ENCODE results near the gene GRIK1.

GRIK1 gene

DNA sequence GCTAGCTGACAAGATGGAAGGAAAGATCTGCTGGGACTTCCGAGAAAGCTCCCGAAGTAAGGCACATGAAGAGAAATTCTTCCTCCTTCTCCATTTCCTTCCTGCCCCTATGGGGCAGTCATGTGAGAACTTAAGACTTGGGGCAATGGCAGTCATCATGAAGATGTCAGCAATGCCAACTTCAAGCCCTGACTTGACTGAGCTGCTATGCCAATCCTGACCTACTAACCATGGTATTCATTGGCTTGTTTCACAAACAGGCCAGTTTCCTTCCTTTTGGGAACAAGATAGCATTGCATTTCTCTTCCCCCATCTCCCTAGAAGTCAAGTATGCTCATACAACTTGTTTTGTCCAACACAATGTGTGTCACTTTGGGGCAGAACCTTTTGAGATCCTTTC is 25.5 kb downstream of the GRIK1 start:
- H3K36me3 ChIP-seq, result no peaks in the 10 kb centered on the region
- H3K4me1 ChIP-seq (ENCODE audit: control insufficient read depth in 1 of 2, insufficient read depth in 1 of 2, low read depth in 1 of 2, low read length in 1 of 2), result no peaks in the 10 kb centered on the region
- no peak overlapping the region for H3K4me3 ChIP-seq (ENCODE audit: low read depth in 1 of 2, low read length in 1 of 2)
- no peaks in the 10 kb centered on the region for H3K9me3 ChIP-seq
- H3K27ac ChIP-seq, result no peak overlapping the region
- no peaks in the 10 kb centered on the region for H3K27me3 ChIP-seq
- no peak for TF ChIP-seq CTCF (IDR thresholded peaks at IDR 0.05)

GRCh38 chr21:29909571-29909970 is 30.2 kb downstream of the GRIK1 start:
- no peak overlapping the region for H3K4me3 ChIP-seq (ENCODE audit: low read depth in 1 of 2, low read length in 1 of 2)
- H3K36me3 ChIP-seq, result no peaks in the 10 kb centered on the region
- H3K9me3 ChIP-seq, result no peaks in the 10 kb centered on the region
- no peaks in the 10 kb centered on the region for H3K27me3 ChIP-seq
- no peak overlapping the region for H3K27ac ChIP-seq
- no peaks in the 10 kb centered on the region for H3K4me1 ChIP-seq (ENCODE audit: control insufficient read depth in 1 of 2, insufficient read depth in 1 of 2, low read depth in 1 of 2, low read length in 1 of 2)
- TF ChIP-seq CTCF (IDR thresholded peaks at IDR 0.05), result no peak

DNA sequence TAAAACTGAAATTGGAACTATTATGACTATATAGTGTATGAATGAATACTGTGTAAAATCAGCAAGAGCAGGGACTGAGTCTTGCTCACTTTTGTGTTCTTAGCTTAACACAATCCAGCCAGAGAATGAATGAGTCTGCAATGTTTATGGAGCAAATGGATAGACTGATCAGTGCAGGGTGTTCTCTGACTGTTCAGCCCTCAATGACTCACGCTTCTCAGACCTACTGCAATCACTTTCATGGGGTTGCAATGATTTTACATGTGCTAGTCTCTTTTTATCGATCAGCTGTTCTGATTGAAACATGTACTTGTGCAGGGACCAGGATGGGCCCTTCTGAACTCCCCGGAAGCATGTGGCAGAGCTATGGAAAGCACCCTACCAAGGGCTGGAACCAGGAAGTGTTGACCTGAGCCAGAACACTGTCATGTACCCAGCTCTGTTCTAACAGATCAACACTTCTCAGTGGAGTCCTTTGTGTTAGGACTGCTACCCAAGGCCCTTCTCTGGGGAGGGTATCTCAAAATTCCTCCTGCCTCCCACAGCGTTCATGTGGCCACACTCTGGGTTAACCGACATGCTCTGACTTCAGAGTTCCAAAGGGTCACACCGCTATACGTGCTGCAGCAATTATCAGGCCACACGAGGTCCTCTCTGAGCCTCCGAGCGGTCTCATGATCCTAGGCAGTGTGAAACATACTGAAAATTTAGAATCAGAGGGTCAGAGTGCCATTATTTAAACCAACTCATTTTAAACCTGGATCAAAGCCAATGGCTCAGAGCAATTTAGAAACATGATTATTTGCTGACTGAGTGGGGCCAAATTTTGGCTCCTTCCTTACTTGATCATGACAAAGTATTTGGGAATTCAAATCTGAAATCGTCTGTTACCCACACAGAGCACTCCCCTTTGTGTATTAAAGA is 35.2 kb downstream of the GRIK1 start:
- Histone ChIP-seq H3K36me3 (no peaks in the 10 kb centered on the region), H3K4me1 (ENCODE audit: control insufficient read depth in 1 of 2, insufficient read depth in 1 of 2, low read depth in 1 of 2, low read length in 1 of 2) (no peaks in the 10 kb centered on the region), H3K27me3 (no peaks in the 10 kb centered on the region), H3K4me3 (ENCODE audit: low read depth in 1 of 2, low read length in 1 of 2) (no peak overlapping the region), H3K27ac (no peak overlapping the region), H3K9me3 (no peaks in the 10 kb centered on the region)
- TF ChIP-seq CTCF (IDR thresholded peaks at IDR 0.05), result no peak

DNA sequence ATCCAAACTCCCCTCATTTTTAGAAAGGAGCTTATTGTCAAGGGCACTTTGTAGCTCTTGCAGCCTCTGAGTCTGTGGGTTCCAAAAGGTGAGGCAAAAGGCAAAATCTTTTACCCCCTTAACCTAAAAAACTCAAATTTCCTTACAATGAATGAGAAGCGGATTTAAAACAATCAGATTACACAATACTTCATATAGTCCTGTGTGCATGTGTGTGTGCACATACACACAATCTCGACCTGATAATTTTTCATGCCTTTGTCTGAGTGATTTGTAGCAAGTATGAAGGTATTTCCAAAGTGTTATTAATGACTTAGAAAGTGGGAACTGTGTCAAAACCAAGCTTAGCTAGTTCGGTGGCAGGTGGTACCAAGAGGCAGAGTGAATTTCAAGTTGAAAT is 42.9 kb downstream of the GRIK1 start:
- H3K27me3 ChIP-seq, result no peaks in the 10 kb centered on the region
- no peak overlapping the region for H3K27ac ChIP-seq
- H3K4me3 ChIP-seq (ENCODE audit: low read depth in 1 of 2, low read length in 1 of 2), result no peak overlapping the region
- no peaks in the 10 kb centered on the region for H3K9me3 ChIP-seq
- TF ChIP-seq CTCF (IDR thresholded peaks at IDR 0.05), result no peak
- no peaks in the 10 kb centered on the region for H3K4me1 ChIP-seq (ENCODE audit: control insufficient read depth in 1 of 2, insufficient read depth in 1 of 2, low read depth in 1 of 2, low read length in 1 of 2)
- H3K36me3 ChIP-seq, result no peaks in the 10 kb centered on the region

DNA sequence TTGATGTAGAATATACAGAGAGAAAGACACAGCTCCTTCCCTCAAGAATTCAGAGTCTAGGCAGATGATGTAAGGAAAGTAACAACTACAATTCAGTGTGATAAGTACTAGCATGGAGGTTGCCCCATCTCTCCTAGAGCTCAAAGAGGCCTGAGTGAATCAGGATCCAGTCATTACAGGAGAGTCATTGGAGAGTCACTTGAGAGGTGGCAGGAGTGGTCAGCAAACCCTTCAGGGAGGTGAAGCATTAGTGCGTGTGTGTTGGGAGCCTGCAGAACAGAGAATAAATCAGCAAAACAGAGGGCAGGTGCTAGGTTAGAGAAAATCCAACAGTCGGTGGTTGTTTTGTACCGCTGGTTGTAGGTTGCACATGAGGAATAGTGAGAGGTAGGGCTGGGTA is 46.1 kb downstream of the GRIK1 start:
- Histone ChIP-seq H3K4me3 (ENCODE audit: low read depth in 1 of 2, low read length in 1 of 2) (no peak overlapping the region), H3K27ac (no peak overlapping the region), H3K4me1 (ENCODE audit: control insufficient read depth in 1 of 2, insufficient read depth in 1 of 2, low read depth in 1 of 2, low read length in 1 of 2) (no peaks in the 10 kb centered on the region), H3K27me3 (no peaks in the 10 kb centered on the region), H3K36me3 (no peaks in the 10 kb centered on the region), H3K9me3 (no peaks in the 10 kb centered on the region)
- no peak for TF ChIP-seq CTCF (IDR thresholded peaks at IDR 0.05)

Data from neutrophil (primary cell).